ENCODE results near the gene ENDOD1.

The ENDOD1 gene

GRCh38 chr11:95076981-95077380, 12.7 kb upstream of the ENDOD1 start:
- DNase-seq, result no peak

GRCh38 chr11:95078526-95078925, 11.1 kb upstream of the ENDOD1 start:
- no peak for DNase-seq

- no peak for DNase-seq
These were observed 8.6 kb upstream of the ENDOD1 start for GRCh38 chr11:95081010-95081409.

GRCh38 chr11:95081412-95081811, 8.2 kb upstream of the ENDOD1 start:
- DNase-seq, result no peak

GRCh38 chr11:95082576-95083001, 7.1 kb upstream of the ENDOD1 start:
- no peak for DNase-seq

- DNase-seq, result no peak
These were observed 5.1 kb upstream of the ENDOD1 start for GRCh38 chr11:95084509-95084908.

- no peak for DNase-seq
These were observed 4.4 kb upstream of the ENDOD1 start for GRCh38 chr11:95085117-95085816.

GRCh38 chr11:95086151-95086550, 3.5 kb upstream of the ENDOD1 start:
- DNase-seq, result no peak

GRCh38 chr11:95086836-95087570, 2.6 kb upstream of the ENDOD1 start:
- DNase-seq, result no peak

GRCh38 chr11:95088946-95089619, 563 bp upstream of the ENDOD1 start:
- no peak for DNase-seq

GRCh38 chr11:95091663-95092180, 2.1 kb downstream of the ENDOD1 start:
- DNase-seq, result no peak

GRCh38 chr11:95092549-95093324, 3.1 kb downstream of the ENDOD1 start:
- no peak for DNase-seq

GRCh38 chr11:95093548-95093947, 3.9 kb downstream of the ENDOD1 start:
- no peak for DNase-seq

GRCh38 chr11:95095858-95096587, 6.4 kb downstream of the ENDOD1 start:
- no peak for DNase-seq

GRCh38 chr11:95097209-95097608, 7.6 kb downstream of the ENDOD1 start:
- DNase-seq, result no peak

GRCh38 chr11:95098826-95099225, 9.2 kb downstream of the ENDOD1 start:
- DNase-seq, result no peak

GRCh38 chr11:95100191-95100648, 10.6 kb downstream of the ENDOD1 start:
- DNase-seq, result no peak

- no peak for DNase-seq
These were observed 11.3 kb downstream of the ENDOD1 start for GRCh38 chr11:95100856-95101507.

GRCh38 chr11:95101935-95102334, 12.3 kb downstream of the ENDOD1 start:
- no peak for DNase-seq

GRCh38 chr11:95102733-95103132, 13.1 kb downstream of the ENDOD1 start:
- no peak for DNase-seq

- no peak for DNase-seq
These were observed 14.1 kb downstream of the ENDOD1 start for GRCh38 chr11:95103701-95104100.
